Neural cell (in vitro differentiated cells): ENCODE measurements around the gene NR0B1. TPM values are rescaled to one million over a fixed set of nuclear protein-coding genes. Genes with fewer than 3 reads are reported as not detected.

Experiments used
- H2AFZ ChIP-seq: fragments of 200-600, 300-800 bp; sonication (generic), shearing (Covaris generic); 2 replicates; pipeline ENCODE4 v1.6.0; 2014; ENCODE audit warnings: low read depth, mild to moderate bottlenecking, antibody characterized with exemption, low read length, moderate library complexity
- H3F3A ChIP-seq: fragments of 200-600 bp; shearing (Covaris generic); 2 replicates; pipeline ENCODE4 v1.6.1; 2016; ENCODE audit warnings: mild to moderate bottlenecking, moderate library complexity, mixed read lengths, antibody characterized with exemption, low read length; ENCODE audit not compliant: insufficient read depth, poor library complexity, severe bottlenecking
- H3K27ac ChIP-seq: fragments of 200-600, 300-800 bp; sonication (generic), shearing (Covaris generic); 2 replicates; pipeline ENCODE4 v1.5.1; 2014; ENCODE audit warnings: mild to moderate bottlenecking, low read length, moderate library complexity
- H3K27me3 ChIP-seq: fragments of 300-800, 200-600 bp; sonication (generic), shearing (Covaris generic); 2 replicates; pipeline ENCODE4 v1.6.0; 2014; ENCODE audit warnings: mild to moderate bottlenecking, low read depth, low read length, moderate library complexity; ENCODE audit not compliant: insufficient read depth
- H3K36me3 ChIP-seq: fragments of 300-800, 200-600 bp; sonication (generic), shearing (Covaris generic); 2 replicates; pipeline ENCODE4 v1.5.1; 2014; ENCODE audit warnings: mild to moderate bottlenecking, antibody characterized with exemption, low read length, moderate library complexity; ENCODE audit not compliant: insufficient read depth
- H3K4me2 ChIP-seq: fragments of 300-800, 200-600 bp; sonication (generic), shearing (Covaris generic); 2 replicates; pipeline ENCODE4 v1.6.0; 2014; ENCODE audit warnings: mild to moderate bottlenecking, low read length
- H3K4me3 ChIP-seq: fragments of 300-800, 200-600 bp; sonication (generic), shearing (Covaris generic); 2 replicates; pipeline ENCODE4 v1.5.1; 2014; ENCODE audit warnings: mild to moderate bottlenecking, low read length, moderate library complexity
- H3K79me2 ChIP-seq: fragments of 200-600 bp; shearing (Covaris generic); replicated peaks from 2 replicates; pipeline ENCODE4 v1.6.0; 2014; ENCODE audit warnings: mild to moderate bottlenecking, low read length, moderate library complexity; ENCODE audit not compliant: insufficient read depth
- H3K9ac ChIP-seq: fragments of 300-800, 200-600 bp; sonication (generic), shearing (Covaris generic); 2 replicates; pipeline ENCODE4 v1.6.1; 2016; ENCODE audit warnings: mild to moderate bottlenecking, low read length, mixed read lengths
- H3K9me2 ChIP-seq: fragments of 200-600 bp; shearing (Covaris generic); 2 replicates; pipeline ENCODE4 v1.6.1; 2016; ENCODE audit warnings: mild to moderate bottlenecking, low read length, mixed read lengths; ENCODE audit not compliant: insufficient read depth
- H3K9me3 ChIP-seq: fragments of 200-600, 300-800 bp; sonication (generic), shearing (Covaris generic); 2 replicates; pipeline ENCODE4 v1.6.1; 2016; ENCODE audit warnings: mild to moderate bottlenecking, mixed run types, low read length, moderate library complexity, mixed read lengths
- H4K20me1 ChIP-seq: fragments of 200-600 bp; shearing (Covaris generic); 2 replicates; pipeline ENCODE4 v1.6.1; 2016; ENCODE audit warnings: mild to moderate bottlenecking, mixed run types; ENCODE audit not compliant: insufficient read depth
- CTCF ChIP-seq: fragments of 450-650 bp; IDR thresholded peaks from 2 replicates; pipeline ENCODE4 v1.5.1; 2014; ENCODE audit warnings: antibody characterized with exemption, mild to moderate bottlenecking, moderate library complexity; ENCODE audit not compliant: poor library complexity, severe bottlenecking
- EP300 ChIP-seq: fragments of 450-650 bp; conservative IDR thresholded peaks from 2 replicates; pipeline ENCODE4 v1.6.1; 2014; ENCODE audit warnings: antibody characterized with exemption, mild to moderate bottlenecking, moderate library complexity; ENCODE audit not compliant: poor library complexity, severe bottlenecking
- EZH2 ChIP-seq: fragments of 200-600, 300-800 bp; shearing (Covaris generic), sonication (generic); IDR thresholded peaks from 2 replicates; pipeline ENCODE4 v1.6.1; 2014; ENCODE audit warnings: antibody characterized with exemption, low read length, borderline replicate concordance, mild to moderate bottlenecking; ENCODE audit not compliant: insufficient read depth, poor library complexity, severe bottlenecking
- MXI1 ChIP-seq: fragments of 450-650 bp; conservative IDR thresholded peaks from 2 replicates; pipeline ENCODE4 v1.6.1; 2014; ENCODE audit warnings: antibody characterized with exemption, mild to moderate bottlenecking; ENCODE audit not compliant: poor library complexity, severe bottlenecking
- POLR2AphosphoS5 ChIP-seq: IDR thresholded peaks from 2 replicates; pipeline ENCODE4 v1.6.1; 2012
- RAD21 ChIP-seq: fragments of 450-650 bp; conservative IDR thresholded peaks from 2 replicates; pipeline ENCODE4 v1.6.1; 2014; ENCODE audit warnings: antibody characterized with exemption, mild to moderate bottlenecking, moderate library complexity
- REST ChIP-seq: IDR thresholded peaks from 2 replicates; pipeline ENCODE4 v1.6.1; 2012; ENCODE audit warnings: borderline replicate concordance
- SMC3 ChIP-seq: fragments of 450-650 bp; conservative IDR thresholded peaks from 2 replicates; pipeline ENCODE4 v1.6.1; 2014; ENCODE audit warnings: antibody characterized with exemption, mild to moderate bottlenecking, moderate library complexity; ENCODE audit not compliant: poor library complexity
- TAF1 ChIP-seq: IDR thresholded peaks from 2 replicates; pipeline ENCODE4 v1.6.1; 2012; ENCODE audit warnings: low read depth
- polyA minus RNA-seq: library from RNA; depleted of rRNA, polyadenylated mRNA; stranded (reverse); fragments of >200 nt; gene quantifications from 2 replicates; pipeline ENCODE4 v1.2.3, GENCODE V29; 2014
- polyA plus RNA-seq: library from polyadenylated mRNA; depleted of rRNA; stranded (reverse); fragments of >200 nt; gene quantifications from 2 replicates; pipeline ENCODE4 v1.2.3, GENCODE V29; 2014

NR0B1 gene
- polyA plus RNA-seq (not detected in 2 replicates), polyA minus RNA-seq (not detected in 2 replicates)

GRCh38 chrX:30309139-30309571 is at the start of gene NR0B1:
NR0B1 (minus strand) TSS chrX:30309390; CDS start chrX:30309363, 27 bp downstream.
- H4K20me1 ChIP-seq: no peaks in the 10 kb centered on the region
- H2AFZ ChIP-seq: no peak within 1 kb of the TSS
- peak within 1 kb of the TSS; percentile 74 for H3K4me3 ChIP-seq
- H3K36me3 ChIP-seq: no peaks in the 10 kb centered on the region
- peak within 1 kb of the TSS; percentile 48 for H3K4me2 ChIP-seq
- no peaks in the 10 kb centered on the region for H3F3A ChIP-seq
- peak within 1 kb of the TSS; percentile 23 for H3K9ac ChIP-seq
- H3K27ac ChIP-seq: no peak within 1 kb of the TSS
- no peaks in the 10 kb centered on the region for H3K9me3 ChIP-seq
- H3K79me2 ChIP-seq: no peaks in the 10 kb centered on the region
- TF ChIP-seq CTCF (no peak), POLR2AphosphoS5 (no peak), EZH2 (no peak), EP300 (no peak), RAD21 (no peak), SMC3 (no peak), MXI1 (no peak), REST (no peak), TAF1 (no peak)
- no peaks in the 10 kb centered on the region for H3K9me2 ChIP-seq
- peaks cover 28% of the 10 kb centered on the region for H3K27me3 ChIP-seq

GRCh38 chrX:30349946-30350345 is 40.8 kb upstream of the NR0B1 start:
- H3K27ac ChIP-seq: no peak overlapping the region
- H3F3A ChIP-seq: no peaks in the 10 kb centered on the region
- no peaks in the 10 kb centered on the region for H4K20me1 ChIP-seq
- no peak overlapping the region for H3K4me3 ChIP-seq
- H3K9me2 ChIP-seq: no peaks in the 10 kb centered on the region
- no peak overlapping the region for H3K4me2 ChIP-seq
- no peaks in the 10 kb centered on the region for H3K27me3 ChIP-seq
- H3K79me2 ChIP-seq: no peaks in the 10 kb centered on the region
- H3K9ac ChIP-seq: no peak overlapping the region
- no peaks in the 10 kb centered on the region for H3K36me3 ChIP-seq
- no peaks in the 10 kb centered on the region for H3K9me3 ChIP-seq
- no peak overlapping the region for H2AFZ ChIP-seq
- TF ChIP-seq MXI1: no peak
- no peak for TF ChIP-seq EP300
- no peak for TF ChIP-seq EZH2
- no peak for TF ChIP-seq SMC3
- no peak for TF ChIP-seq CTCF
- TF ChIP-seq RAD21: no peak
